Esophagus squamous epithelium (tissue), 4 donors: ENCODE data around the gene CLCA4.
A peak's percentile ranks its signal among the peaks of the same experiment; 100 is the strongest.

Source experiments
- POLR2A ChIP-seq, 4 donors: fragments of 450-650 bp; IDR thresholded peaks; one replicate each; pipeline ENCODE4 v1.6.1; 2017; ENCODE audit warnings: antibody characterized with exemption in 4 of 4, mild to moderate bottlenecking in 4 of 4, moderate library complexity in 3 of 4
- TF ChIP-seq, protein P1 (sequence below), 6 experiments: fragments of 450-650 bp in 4 of 6; fragments of 200-600 bp in 2 of 6; sonication (generic) in 2 of 6; IDR thresholded peaks; one replicate each; pipeline ENCODE4 v1.5.1; 2016 to 2019; ENCODE audit warnings: antibody characterized with exemption in 6 of 6, mild to moderate bottlenecking in 4 of 6, moderate library complexity in 4 of 6

DNA sequence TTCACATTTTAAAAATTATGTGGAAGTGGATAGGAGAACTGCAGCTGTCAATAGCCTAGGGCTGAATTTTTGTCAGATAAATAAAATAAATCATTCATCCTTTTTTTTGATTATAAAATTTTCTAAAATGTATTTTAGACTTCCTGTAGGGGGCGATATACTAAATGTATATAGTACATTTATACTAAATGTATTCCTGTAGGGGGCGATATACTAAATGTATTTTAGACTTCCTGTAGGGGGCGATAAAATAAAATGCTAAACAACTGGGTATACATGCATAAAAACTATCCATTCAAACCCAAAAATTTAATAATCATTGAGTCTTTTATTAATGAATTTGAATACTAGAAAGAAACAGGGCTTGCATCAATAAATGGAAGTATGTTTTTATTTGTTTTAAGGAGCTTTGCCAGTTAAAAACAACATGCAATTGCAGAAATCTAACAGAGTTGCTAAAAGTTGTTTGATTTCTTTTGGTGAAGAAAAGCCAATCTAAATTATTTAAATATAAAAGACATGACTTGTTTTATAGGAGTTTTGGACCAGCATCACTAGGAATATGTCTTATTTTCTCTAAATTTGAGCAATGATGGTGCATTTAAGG, 46.8 kb upstream of the CLCA4 start:
- TF ChIP-seq, protein P1, sequence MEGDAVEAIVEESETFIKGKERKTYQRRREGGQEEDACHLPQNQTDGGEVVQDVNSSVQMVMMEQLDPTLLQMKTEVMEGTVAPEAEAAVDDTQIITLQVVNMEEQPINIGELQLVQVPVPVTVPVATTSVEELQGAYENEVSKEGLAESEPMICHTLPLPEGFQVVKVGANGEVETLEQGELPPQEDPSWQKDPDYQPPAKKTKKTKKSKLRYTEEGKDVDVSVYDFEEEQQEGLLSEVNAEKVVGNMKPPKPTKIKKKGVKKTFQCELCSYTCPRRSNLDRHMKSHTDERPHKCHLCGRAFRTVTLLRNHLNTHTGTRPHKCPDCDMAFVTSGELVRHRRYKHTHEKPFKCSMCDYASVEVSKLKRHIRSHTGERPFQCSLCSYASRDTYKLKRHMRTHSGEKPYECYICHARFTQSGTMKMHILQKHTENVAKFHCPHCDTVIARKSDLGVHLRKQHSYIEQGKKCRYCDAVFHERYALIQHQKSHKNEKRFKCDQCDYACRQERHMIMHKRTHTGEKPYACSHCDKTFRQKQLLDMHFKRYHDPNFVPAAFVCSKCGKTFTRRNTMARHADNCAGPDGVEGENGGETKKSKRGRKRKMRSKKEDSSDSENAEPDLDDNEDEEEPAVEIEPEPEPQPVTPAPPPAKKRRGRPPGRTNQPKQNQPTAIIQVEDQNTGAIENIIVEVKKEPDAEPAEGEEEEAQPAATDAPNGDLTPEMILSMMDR (IDR thresholded peaks at IDR 0.05), result peak; percentile 76 to 97 (median 84)
- TF ChIP-seq POLR2A (IDR thresholded peaks at IDR 0.05), result no peak
